ENCODE measurements around the gene SLC8A2.

GRCh38 chr19:47473336-47473735 is 1.6 kb upstream of the SLC8A2 start:
- TF ChIP-seq, protein P1, sequence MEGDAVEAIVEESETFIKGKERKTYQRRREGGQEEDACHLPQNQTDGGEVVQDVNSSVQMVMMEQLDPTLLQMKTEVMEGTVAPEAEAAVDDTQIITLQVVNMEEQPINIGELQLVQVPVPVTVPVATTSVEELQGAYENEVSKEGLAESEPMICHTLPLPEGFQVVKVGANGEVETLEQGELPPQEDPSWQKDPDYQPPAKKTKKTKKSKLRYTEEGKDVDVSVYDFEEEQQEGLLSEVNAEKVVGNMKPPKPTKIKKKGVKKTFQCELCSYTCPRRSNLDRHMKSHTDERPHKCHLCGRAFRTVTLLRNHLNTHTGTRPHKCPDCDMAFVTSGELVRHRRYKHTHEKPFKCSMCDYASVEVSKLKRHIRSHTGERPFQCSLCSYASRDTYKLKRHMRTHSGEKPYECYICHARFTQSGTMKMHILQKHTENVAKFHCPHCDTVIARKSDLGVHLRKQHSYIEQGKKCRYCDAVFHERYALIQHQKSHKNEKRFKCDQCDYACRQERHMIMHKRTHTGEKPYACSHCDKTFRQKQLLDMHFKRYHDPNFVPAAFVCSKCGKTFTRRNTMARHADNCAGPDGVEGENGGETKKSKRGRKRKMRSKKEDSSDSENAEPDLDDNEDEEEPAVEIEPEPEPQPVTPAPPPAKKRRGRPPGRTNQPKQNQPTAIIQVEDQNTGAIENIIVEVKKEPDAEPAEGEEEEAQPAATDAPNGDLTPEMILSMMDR (IDR thresholded peaks at IDR 0.05), result no peak
- no peak for TF ChIP-seq POLR2A (IDR thresholded peaks at IDR 0.05)
